ENCODE data around the gene BCDIN3D. TPM values are rescaled to one million over a fixed set of nuclear protein-coding genes. Genes with fewer than 3 reads are reported as not detected.

BCDIN3D gene
- total and polyA plus RNA-seq, 10 donors, result 3.3 to 7.4 (median 5.2) TPM

DNA sequence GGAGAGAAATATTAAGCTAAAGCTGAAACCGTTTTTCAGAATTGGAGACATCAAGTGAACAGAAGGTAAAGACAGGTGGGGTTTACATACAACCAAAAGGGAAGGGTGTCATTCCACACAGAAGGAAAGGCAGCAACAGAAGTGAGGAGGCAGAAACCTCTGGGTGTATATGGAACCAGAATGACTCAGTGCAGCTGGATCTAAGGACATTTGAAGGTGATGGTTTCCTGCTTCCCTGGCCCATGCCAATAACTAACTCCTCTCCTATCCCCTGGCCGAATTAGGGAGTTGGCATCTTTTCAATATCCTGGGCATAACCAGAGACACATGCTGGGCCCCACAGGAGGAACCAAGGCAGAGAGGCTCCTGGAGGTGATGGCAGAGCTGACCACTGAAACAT is 23.1 kb downstream of the BCDIN3D start:
- H3K4me3 ChIP-seq, result no peak overlapping the region
- 67 to 92% (median 84%) methylated on average over 2 of the region's 2 CpGs for WGBS, 5 donors
- TF ChIP-seq, protein P1, sequence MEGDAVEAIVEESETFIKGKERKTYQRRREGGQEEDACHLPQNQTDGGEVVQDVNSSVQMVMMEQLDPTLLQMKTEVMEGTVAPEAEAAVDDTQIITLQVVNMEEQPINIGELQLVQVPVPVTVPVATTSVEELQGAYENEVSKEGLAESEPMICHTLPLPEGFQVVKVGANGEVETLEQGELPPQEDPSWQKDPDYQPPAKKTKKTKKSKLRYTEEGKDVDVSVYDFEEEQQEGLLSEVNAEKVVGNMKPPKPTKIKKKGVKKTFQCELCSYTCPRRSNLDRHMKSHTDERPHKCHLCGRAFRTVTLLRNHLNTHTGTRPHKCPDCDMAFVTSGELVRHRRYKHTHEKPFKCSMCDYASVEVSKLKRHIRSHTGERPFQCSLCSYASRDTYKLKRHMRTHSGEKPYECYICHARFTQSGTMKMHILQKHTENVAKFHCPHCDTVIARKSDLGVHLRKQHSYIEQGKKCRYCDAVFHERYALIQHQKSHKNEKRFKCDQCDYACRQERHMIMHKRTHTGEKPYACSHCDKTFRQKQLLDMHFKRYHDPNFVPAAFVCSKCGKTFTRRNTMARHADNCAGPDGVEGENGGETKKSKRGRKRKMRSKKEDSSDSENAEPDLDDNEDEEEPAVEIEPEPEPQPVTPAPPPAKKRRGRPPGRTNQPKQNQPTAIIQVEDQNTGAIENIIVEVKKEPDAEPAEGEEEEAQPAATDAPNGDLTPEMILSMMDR (IDR thresholded peaks at IDR 0.05 in 8 of 11, conservative IDR thresholded peaks at IDR 0.05 in 3 of 11), result no peak
- TF ChIP-seq POLR2A (IDR thresholded peaks at IDR 0.05) (no peak), POLR2AphosphoS5 (IDR thresholded peaks at IDR 0.05) (no peak)
- no peak overlapping the region for H3K27ac ChIP-seq
- H3K9me3 ChIP-seq, result no peaks in the 10 kb centered on the region
- no peaks in the 10 kb centered on the region for H3K27me3 ChIP-seq (replicated peaks in 1 of 7)
- intact Hi-C loops (cut with DNase I; ENCODE audit: low total_unique reads), result no loop called here
- H3K4me1 ChIP-seq, result peaks cover 6 to 51% (median 26%) of the 10 kb centered on the region in 6 donors
- peaks cover 0 to 30% (median 0%) of the 10 kb centered on the region in 6 donors for H3K36me3 ChIP-seq
- DNase-seq, result no peak

DNA sequence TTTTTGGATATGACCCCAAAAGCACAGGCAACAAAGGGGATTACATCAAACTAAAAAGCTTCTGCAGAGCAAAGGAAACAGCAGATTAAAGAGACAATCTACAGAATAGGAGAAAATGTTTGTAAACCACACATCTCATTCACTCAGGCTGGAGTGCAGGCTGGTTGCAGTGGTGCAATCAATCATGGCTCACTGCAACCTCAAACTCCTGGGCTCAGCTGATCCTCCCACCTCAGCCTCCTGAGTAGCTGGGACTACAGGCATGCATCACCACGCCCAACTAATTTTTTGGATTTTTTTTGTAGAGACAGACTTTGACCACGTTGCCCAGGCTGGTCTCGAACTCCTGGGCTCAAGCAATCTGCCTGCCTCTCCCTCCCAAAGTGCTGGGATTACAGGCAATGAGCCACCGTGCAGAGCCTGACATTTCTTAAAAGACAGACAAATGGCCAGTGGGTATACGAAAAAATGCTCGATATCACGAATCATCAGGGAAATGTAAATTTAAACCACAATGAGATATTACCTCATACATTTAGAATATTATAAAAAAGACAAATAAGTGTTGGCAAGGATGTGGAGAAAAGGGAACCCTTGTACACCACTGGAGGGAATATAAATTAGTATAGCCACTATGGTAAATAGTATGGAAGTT is 24.5 kb downstream of the BCDIN3D start:
- H3K27ac ChIP-seq, result no peak overlapping the region
- intact Hi-C loops (cut with DNase I; ENCODE audit: low total_unique reads), result no loop called here
- no peaks in the 10 kb centered on the region for H3K27me3 ChIP-seq (replicated peaks in 1 of 7)
- TF ChIP-seq POLR2AphosphoS5 (IDR thresholded peaks at IDR 0.05) (no peak), POLR2A (IDR thresholded peaks at IDR 0.05) (no peak)
- TF ChIP-seq, protein P1 (IDR thresholded peaks at IDR 0.05 in 8 of 11, conservative IDR thresholded peaks at IDR 0.05 in 3 of 11), result no peak
- H3K4me3 ChIP-seq, result no peak overlapping the region
- 75 to 88% (median 78%) methylated on average over 7 of the region's 7 CpGs for WGBS, 5 donors
- no peaks in the 10 kb centered on the region for H3K9me3 ChIP-seq
- peaks cover 0 to 37% (median 0%) of the 10 kb centered on the region in 6 donors for H3K36me3 ChIP-seq
- DNase-seq, result no peak
- peaks cover 6 to 37% (median 20%) of the 10 kb centered on the region in 6 donors for H3K4me1 ChIP-seq

DNA sequence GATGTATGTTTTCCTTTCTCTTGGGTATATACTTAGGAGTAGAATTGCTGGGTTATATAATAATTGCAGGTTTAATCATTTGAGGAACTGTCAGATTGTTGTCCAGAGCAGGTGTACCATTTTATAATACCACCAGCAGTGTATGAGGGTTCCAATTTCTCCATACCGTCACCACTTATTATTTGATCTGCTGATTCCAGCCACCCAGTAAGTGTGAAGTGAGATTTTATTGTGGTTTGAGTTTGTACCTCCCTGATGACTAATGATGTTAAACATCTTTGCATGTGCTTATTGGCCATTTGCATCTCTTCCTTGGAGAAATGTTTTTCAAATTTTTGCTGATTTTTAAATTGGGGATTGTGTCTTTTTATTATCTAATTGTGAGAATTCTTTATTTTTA is 29.8 kb downstream of the BCDIN3D start:
- Histone ChIP-seq H3K4me1 (peaks cover 0 to 50% (median 9%) of the 10 kb centered on the region in 6 donors), H3K4me3 (no peak overlapping the region), H3K27ac (no peak overlapping the region), H3K9me3 (no peaks in the 10 kb centered on the region), H3K27me3 (replicated peaks in 1 of 7) (no peaks in the 10 kb centered on the region), H3K36me3 (peaks cover 0 to 38% (median 0%) of the 10 kb centered on the region in 6 donors)
- DNase-seq, result no peak
- intact Hi-C loops (cut with DNase I; ENCODE audit: low total_unique reads), result no loop called here
- TF ChIP-seq POLR2AphosphoS5 (IDR thresholded peaks at IDR 0.05), result no peak
- TF ChIP-seq, protein P1 (IDR thresholded peaks at IDR 0.05 in 8 of 11, conservative IDR thresholded peaks at IDR 0.05 in 3 of 11), result no peak
- TF ChIP-seq POLR2A (IDR thresholded peaks at IDR 0.05), result no peak
- WGBS, 5 donors, result 74 to 91% (median 85%) methylated on average over 1 of the region's 1 CpG

DNA sequence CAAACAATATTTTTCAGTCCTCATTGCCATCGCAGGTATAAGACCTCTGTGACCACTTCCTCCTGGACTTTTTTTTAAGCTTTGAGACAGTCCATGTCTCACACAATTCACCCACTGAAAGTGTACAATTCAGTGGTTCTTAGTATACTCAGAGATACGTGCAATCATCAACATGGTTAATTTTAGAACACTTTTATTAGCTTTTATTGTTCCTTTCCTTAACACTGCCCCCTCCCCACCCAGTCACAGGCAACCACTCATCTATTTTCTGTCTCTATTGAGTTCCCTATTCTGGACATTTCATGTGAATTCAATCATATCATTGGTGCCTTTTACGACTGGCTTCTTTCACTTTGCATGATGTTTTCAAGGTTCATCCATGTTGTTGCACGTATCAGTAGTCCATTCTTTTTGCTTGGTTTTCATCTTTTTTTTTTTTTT is 30.9 kb downstream of the BCDIN3D start:
- Histone ChIP-seq H3K27me3 (replicated peaks in 1 of 7) (no peaks in the 10 kb centered on the region), H3K27ac (no peak overlapping the region), H3K36me3 (peaks cover 0 to 42% (median 0%) of the 10 kb centered on the region in 6 donors), H3K4me3 (no peak overlapping the region), H3K4me1 (peaks cover 0 to 53% (median 10%) of the 10 kb centered on the region in 6 donors), H3K9me3 (no peaks in the 10 kb centered on the region)
- intact Hi-C loops (cut with DNase I; ENCODE audit: low total_unique reads), result no loop called here
- TF ChIP-seq POLR2AphosphoS5 (IDR thresholded peaks at IDR 0.05), result no peak
- TF ChIP-seq, protein P1 (IDR thresholded peaks at IDR 0.05 in 8 of 11, conservative IDR thresholded peaks at IDR 0.05 in 3 of 11), result no peak
- no peak for TF ChIP-seq POLR2A (IDR thresholded peaks at IDR 0.05)
- 60 to 63% (median 61%) methylated on average over 4 of the region's 4 CpGs for WGBS, 5 donors
- no peak for DNase-seq

Data from spleen (tissue), 11 donors.